ENCODE results near the gene MESP1.

DNA sequence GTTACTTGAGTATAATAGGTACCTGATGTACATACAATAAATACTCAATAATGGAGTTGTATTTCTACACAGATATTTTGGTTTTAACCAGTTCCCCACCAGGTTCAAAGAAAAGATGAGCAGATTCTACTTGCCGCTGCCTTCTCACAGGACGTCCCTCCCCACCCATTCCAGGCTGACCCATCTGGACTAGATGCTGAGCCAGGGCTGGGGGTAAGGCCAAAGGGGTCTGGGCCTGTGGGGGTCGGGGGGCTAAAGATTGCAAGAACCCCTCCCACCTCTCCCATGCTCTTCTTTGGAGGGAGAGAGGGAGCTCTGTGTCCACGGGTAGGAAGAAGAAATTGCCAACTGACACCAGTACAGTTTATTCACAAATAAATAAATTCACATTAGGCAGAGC is 1.5 kb downstream of the MESP1 start:
- TF ChIP-seq KLF16 (tag by site-specific recombination; IDR thresholded peaks at IDR 0.05) (no peak), PBX3 (CRISPR knock-in tag; IDR thresholded peaks at IDR 0.05) (no peak), CTCF (tag by site-specific recombination; IDR thresholded peaks at IDR 0.05) (no peak), ZNF274 (IDR thresholded peaks at IDR 0.05; ENCODE audit: low read length) (no peak), ZNF274 (tag by site-specific recombination; IDR thresholded peaks at IDR 0.05; ENCODE audit: borderline replicate concordance) (no peak)
- TF ChIP-seq, protein P1, sequence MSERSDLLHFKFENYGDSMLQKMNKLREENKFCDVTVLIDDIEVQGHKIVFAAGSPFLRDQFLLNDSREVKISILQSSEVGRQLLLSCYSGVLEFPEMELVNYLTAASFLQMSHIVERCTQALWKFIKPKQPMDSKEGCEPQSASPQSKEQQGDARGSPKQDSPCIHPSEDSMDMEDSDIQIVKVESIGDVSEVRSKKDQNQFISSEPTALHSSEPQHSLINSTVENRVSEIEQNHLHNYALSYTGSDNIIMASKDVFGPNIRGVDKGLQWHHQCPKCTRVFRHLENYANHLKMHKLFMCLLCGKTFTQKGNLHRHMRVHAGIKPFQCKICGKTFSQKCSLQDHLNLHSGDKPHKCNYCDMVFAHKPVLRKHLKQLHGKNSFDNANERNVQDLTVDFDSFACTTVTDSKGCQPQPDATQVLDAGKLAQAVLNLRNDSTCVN (tag by site-specific recombination; optimal IDR thresholded peaks at IDR 0.05), result no peak
- TF ChIP-seq, protein P2, sequence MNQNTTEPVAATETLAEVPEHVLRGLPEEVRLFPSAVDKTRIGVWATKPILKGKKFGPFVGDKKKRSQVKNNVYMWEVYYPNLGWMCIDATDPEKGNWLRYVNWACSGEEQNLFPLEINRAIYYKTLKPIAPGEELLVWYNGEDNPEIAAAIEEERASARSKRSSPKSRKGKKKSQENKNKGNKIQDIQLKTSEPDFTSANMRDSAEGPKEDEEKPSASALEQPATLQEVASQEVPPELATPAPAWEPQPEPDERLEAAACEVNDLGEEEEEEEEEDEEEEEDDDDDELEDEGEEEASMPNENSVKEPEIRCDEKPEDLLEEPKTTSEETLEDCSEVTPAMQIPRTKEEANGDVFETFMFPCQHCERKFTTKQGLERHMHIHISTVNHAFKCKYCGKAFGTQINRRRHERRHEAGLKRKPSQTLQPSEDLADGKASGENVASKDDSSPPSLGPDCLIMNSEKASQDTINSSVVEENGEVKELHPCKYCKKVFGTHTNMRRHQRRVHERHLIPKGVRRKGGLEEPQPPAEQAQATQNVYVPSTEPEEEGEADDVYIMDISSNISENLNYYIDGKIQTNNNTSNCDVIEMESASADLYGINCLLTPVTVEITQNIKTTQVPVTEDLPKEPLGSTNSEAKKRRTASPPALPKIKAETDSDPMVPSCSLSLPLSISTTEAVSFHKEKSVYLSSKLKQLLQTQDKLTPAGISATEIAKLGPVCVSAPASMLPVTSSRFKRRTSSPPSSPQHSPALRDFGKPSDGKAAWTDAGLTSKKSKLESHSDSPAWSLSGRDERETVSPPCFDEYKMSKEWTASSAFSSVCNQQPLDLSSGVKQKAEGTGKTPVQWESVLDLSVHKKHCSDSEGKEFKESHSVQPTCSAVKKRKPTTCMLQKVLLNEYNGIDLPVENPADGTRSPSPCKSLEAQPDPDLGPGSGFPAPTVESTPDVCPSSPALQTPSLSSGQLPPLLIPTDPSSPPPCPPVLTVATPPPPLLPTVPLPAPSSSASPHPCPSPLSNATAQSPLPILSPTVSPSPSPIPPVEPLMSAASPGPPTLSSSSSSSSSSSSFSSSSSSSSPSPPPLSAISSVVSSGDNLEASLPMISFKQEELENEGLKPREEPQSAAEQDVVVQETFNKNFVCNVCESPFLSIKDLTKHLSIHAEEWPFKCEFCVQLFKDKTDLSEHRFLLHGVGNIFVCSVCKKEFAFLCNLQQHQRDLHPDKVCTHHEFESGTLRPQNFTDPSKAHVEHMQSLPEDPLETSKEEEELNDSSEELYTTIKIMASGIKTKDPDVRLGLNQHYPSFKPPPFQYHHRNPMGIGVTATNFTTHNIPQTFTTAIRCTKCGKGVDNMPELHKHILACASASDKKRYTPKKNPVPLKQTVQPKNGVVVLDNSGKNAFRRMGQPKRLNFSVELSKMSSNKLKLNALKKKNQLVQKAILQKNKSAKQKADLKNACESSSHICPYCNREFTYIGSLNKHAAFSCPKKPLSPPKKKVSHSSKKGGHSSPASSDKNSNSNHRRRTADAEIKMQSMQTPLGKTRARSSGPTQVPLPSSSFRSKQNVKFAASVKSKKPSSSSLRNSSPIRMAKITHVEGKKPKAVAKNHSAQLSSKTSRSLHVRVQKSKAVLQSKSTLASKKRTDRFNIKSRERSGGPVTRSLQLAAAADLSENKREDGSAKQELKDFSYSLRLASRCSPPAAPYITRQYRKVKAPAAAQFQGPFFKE (tag by site-specific recombination; IDR thresholded peaks at IDR 0.05; ENCODE audit: borderline replicate concordance), result no peak
